SK-N-SH (cell line): ENCODE data around the gene C9orf85. TPM values are rescaled to one million over a fixed set of nuclear protein-coding genes. Genes with fewer than 3 reads are reported as not detected.

Experiments
- CTCF ChIA-PET: fragments of 300-600, 350-600 bp; formaldehyde crosslinking; extraction: SDS; loops from one replicate; lab custom pipeline; 2021; lab: Yijun Ruan, JAX
- POLR2A ChIA-PET: fragments of 350-600 bp; sonication (Branson Sonifier 250); formaldehyde crosslinking; extraction: SDS; loops from one replicate; lab custom pipeline; 2020; ENCODE audit warnings: antibody characterized with exemption, inconsistent platforms; lab: Yijun Ruan, JAX
- DNase-seq: peaks from one replicate; pipeline ENCODE4 v3.0.0; 2012
- H2AFZ ChIP-seq: fragments of 200-600 bp; sonication (generic); 2 replicates; pipeline ENCODE4 v1.8.1; 2016; ENCODE audit warnings: antibody characterized with exemption, mild to moderate bottlenecking, low read depth
- H3F3A ChIP-seq: fragments of 200-600 bp; sonication (generic); replicated peaks from 2 replicates; pipeline ENCODE3; 2016; ENCODE audit warnings: antibody characterized with exemption, mild to moderate bottlenecking; ENCODE audit not compliant: insufficient read depth
- H3K27ac ChIP-seq, 2 experiments: fragments of 200-500 bp in 1 of 2; fragments of 200-600 bp in 1 of 2; sonication (Bioruptor generic) in 1 of 2; sonication (generic), shearing (Covaris generic) in 1 of 2; 2 replicates each; pipeline versions ENCODE4 v1.5.1 to v1.6.1; 2014 to 2016; ENCODE audit warnings: low read depth in 2 of 2, inconsistent platforms in 1 of 2, low read length in 1 of 2, mild to moderate bottlenecking in 1 of 2, mixed read lengths in 1 of 2
- H3K27me3 ChIP-seq: fragments of 200-600 bp; sonication (generic), shearing (Covaris generic); 2 replicates; pipeline ENCODE4 v1.6.1; 2016; ENCODE audit warnings: mixed run types; ENCODE audit not compliant: insufficient read depth
- H3K36me3 ChIP-seq, 2 experiments: fragments of 200-500 bp in 1 of 2; fragments of 200-600 bp in 1 of 2; sonication (Bioruptor generic) in 1 of 2; sonication (generic) in 1 of 2; replicated peaks in 1 of 2; 2 replicates each; pipeline versions ENCODE3 to v1.5.1; 2014 to 2016; ENCODE audit warnings: low read length in 1 of 2, mild to moderate bottlenecking in 1 of 2; ENCODE audit not compliant: insufficient read depth in 2 of 2, control insufficient read depth in 1 of 2
- H3K4me1 ChIP-seq, 2 experiments: fragments of 200-500 bp in 1 of 2; fragments of 200-600 bp in 1 of 2; sonication (Bioruptor generic) in 1 of 2; sonication (generic), shearing (Covaris generic) in 1 of 2; 2 replicates each; pipeline versions ENCODE4 v1.5.1 to v1.6.1; 2014 to 2016; ENCODE audit warnings: low read depth in 1 of 2, low read length in 1 of 2, mixed run types in 1 of 2; ENCODE audit not compliant: insufficient read depth in 2 of 2, control insufficient read depth in 1 of 2
- H3K4me2 ChIP-seq: fragments of 200-600 bp; sonication (generic), shearing (Covaris generic); 2 replicates; pipeline ENCODE4 v1.6.1; 2017; ENCODE audit warnings: mixed run types
- H3K4me3 ChIP-seq, 2 experiments: fragments of 200-500 bp in 1 of 2; fragments of 200-600 bp in 1 of 2; sonication (Bioruptor generic) in 1 of 2; sonication (generic), shearing (Covaris generic) in 1 of 2; 2 replicates each; pipeline versions ENCODE4 v1.5.1 to v1.8.1; 2014 to 2016; ENCODE audit warnings: low read depth in 2 of 2, inconsistent platforms in 1 of 2, low read length in 1 of 2, mild to moderate bottlenecking in 1 of 2, mixed read lengths in 1 of 2, moderate library complexity in 1 of 2
- H3K79me2 ChIP-seq: fragments of 200-600 bp; sonication (generic); 2 replicates; pipeline ENCODE4 v1.8.1; 2017; ENCODE audit warnings: mild to moderate bottlenecking; ENCODE audit not compliant: insufficient read depth
- H3K9ac ChIP-seq: fragments of 200-600 bp; sonication (generic); 2 replicates; pipeline ENCODE4 v1.6.1; 2017; ENCODE audit warnings: mixed run types
- H3K9me2 ChIP-seq: fragments of 200-600 bp; sonication (generic); 2 replicates; pipeline ENCODE4 v1.6.1; 2017; ENCODE audit warnings: mixed run types
- H3K9me3 ChIP-seq: fragments of 200-600 bp; sonication (generic); 2 replicates; pipeline ENCODE4 v1.6.1; 2017; ENCODE audit warnings: mixed run types, mild to moderate bottlenecking, moderate library complexity
- H4K20me1 ChIP-seq: fragments of 200-600 bp; sonication (generic); 2 replicates; pipeline ENCODE4 v1.6.1; 2017; ENCODE audit warnings: mild to moderate bottlenecking, mixed run types; ENCODE audit not compliant: insufficient read depth
- EP300 ChIP-seq, 2 experiments: IDR thresholded peaks; 2 replicates each; pipeline versions ENCODE4 v1.4.0 to v1.6.1; 2012; ENCODE audit warnings: borderline replicate concordance in 1 of 2, low read depth in 1 of 2, low read length in 1 of 2
- FOXJ3 ChIP-seq: sonication (generic); formaldehyde crosslinking; IDR thresholded peaks from 2 replicates; pipeline ENCODE4 v1.5.1; 2020; ENCODE audit warnings: mild to moderate bottlenecking, missing genetic modification reagents
- GABPA ChIP-seq: IDR thresholded peaks from 2 replicates; pipeline ENCODE4 v1.4.0; 2012; ENCODE audit warnings: low read depth, mild to moderate bottlenecking
- MXI1 ChIP-seq: IDR thresholded peaks from 2 replicates; pipeline ENCODE4 v1.6.1; 2012; ENCODE audit warnings: mild to moderate bottlenecking, low read depth, low read length, improper control_type of control experiment
- POLR2AphosphoS5 ChIP-seq: IDR thresholded peaks from 2 replicates; pipeline ENCODE4 v1.6.1; 2012; ENCODE audit warnings: low read depth, low read length
- RFX5 ChIP-seq: IDR thresholded peaks from 2 replicates; pipeline ENCODE4 v1.6.1; 2012; ENCODE audit warnings: mild to moderate bottlenecking, improper control_type of control experiment, low read length
- SIN3A ChIP-seq: IDR thresholded peaks from 2 replicates; pipeline ENCODE4 v1.6.1; 2012; ENCODE audit warnings: low read depth, mild to moderate bottlenecking, low read length, moderate library complexity, borderline replicate concordance
- TAF1 ChIP-seq: IDR thresholded peaks from 2 replicates; pipeline ENCODE4 v1.6.1; 2012; ENCODE audit warnings: low read depth, mild to moderate bottlenecking, low read length, moderate library complexity, borderline replicate concordance
- TCF12 ChIP-seq: IDR thresholded peaks from 2 replicates; pipeline ENCODE4 v1.4.0; 2012
- YY1 ChIP-seq: IDR thresholded peaks from 2 replicates; pipeline ENCODE4 v1.4.0; 2012; ENCODE audit warnings: low read depth, mild to moderate bottlenecking
- polyA plus RNA-seq, 3 experiments: library from polyadenylated mRNA; depleted of rRNA; stranded (reverse); fragments of >200 nt; gene quantifications; 2 replicates each; pipeline ENCODE4 v1.2.3, GENCODE V29; 2012
- TF ChIP-seq, protein P1 (sequence below): fragments of 150-350 bp; IDR thresholded peaks from 2 replicates; pipeline ENCODE4 v1.6.1; 2017; ENCODE audit warnings: antibody characterized with exemption, low read length, low read depth, borderline replicate concordance
- TF ChIP-seq, protein P2 (sequence below): IDR thresholded peaks from 2 replicates; pipeline ENCODE4; 2012
- TF ChIP-seq, protein P3 (sequence below): IDR thresholded peaks from 2 replicates; pipeline ENCODE4 v1.4.0; 2012; ENCODE audit warnings: low read depth, borderline replicate concordance

C9orf85 gene
- polyA plus RNA-seq, 1 of the 3 experiments (the other 2 are of a cell fraction): 11.1 TPM

DNA sequence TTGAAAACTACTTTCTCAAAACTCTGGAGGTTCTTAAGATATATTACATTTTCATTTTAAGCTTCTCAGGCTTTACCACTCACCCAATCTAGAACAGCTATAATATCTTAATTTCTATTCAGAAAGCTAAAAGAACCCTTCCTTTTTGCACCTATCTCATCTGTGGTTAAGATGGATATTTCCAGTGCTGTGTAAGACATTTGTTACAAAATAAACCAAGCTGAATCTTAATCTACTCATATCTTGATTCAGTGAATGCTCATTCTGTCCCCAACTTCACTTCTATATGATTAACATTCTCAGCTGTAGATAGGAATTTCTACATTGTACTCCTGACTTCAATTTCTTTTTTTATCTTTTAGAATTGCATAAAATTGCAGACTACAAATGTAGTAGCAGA is 15.5 kb upstream of the C9orf85 start:
- Histone ChIP-seq H3K4me3 (no peak overlapping the region), H3K36me3 (no peaks in the 10 kb centered on the region), H3K9ac (no peak overlapping the region), H3K27ac (no peak overlapping the region), H3K4me2 (no peak overlapping the region), H4K20me1 (peaks cover 47% of the 10 kb centered on the region), H3K27me3 (no peaks in the 10 kb centered on the region), H3F3A (no peaks in the 10 kb centered on the region), H3K4me1 (no peaks in the 10 kb centered on the region), H2AFZ (no peak overlapping the region), H3K9me2 (no peaks in the 10 kb centered on the region), H3K79me2 (peaks cover 68% of the 10 kb centered on the region), H3K9me3 (no peaks in the 10 kb centered on the region)
- no peak for TF ChIP-seq YY1
- TF ChIP-seq TAF1: no peak
- no peak for TF ChIP-seq RFX5
- no peak for TF ChIP-seq MXI1
- TF ChIP-seq, protein P1, sequence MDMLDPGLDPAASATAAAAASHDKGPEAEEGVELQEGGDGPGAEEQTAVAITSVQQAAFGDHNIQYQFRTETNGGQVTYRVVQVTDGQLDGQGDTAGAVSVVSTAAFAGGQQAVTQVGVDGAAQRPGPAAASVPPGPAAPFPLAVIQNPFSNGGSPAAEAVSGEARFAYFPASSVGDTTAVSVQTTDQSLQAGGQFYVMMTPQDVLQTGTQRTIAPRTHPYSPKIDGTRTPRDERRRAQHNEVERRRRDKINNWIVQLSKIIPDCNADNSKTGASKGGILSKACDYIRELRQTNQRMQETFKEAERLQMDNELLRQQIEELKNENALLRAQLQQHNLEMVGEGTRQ: no peak
- TF ChIP-seq, protein P2, sequence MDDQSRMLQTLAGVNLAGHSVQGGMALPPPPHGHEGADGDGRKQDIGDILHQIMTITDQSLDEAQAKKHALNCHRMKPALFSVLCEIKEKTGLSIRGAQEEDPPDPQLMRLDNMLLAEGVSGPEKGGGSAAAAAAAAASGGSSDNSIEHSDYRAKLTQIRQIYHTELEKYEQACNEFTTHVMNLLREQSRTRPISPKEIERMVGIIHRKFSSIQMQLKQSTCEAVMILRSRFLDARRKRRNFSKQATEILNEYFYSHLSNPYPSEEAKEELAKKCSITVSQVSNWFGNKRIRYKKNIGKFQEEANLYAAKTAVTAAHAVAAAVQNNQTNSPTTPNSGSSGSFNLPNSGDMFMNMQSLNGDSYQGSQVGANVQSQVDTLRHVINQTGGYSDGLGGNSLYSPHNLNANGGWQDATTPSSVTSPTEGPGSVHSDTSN: no peak
- TF ChIP-seq FOXJ3 (CRISPR knock-in tag): no peak
- ChIA-PET POLR2A (no interaction called here), CTCF (interaction anchor here (0.8 to 1.0 kb wide), 2 partner anchors 21 to 77 kb away, joined by 3 to 4 read pairs; no protein-coding TSS in a partner anchor)
- DNase-seq: no peak

DNA sequence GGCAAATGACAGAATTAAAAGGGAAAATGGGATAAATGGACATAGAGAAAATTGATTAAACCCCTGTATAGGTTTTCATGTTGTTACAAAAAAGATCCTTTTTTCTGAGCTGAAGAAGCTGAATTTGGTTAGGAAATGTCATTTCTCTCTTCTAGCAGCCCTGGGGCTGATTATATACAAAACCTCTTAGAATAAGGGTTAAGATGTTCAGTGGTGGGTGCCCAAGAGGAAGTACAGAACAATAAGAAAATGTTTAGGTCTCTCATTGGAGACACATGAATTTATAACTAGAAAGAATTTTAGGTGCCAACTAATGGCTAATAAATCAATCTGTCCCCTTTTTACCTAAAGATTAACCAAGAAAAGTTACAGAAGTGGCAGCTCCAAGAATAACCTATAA is 14.7 kb upstream of the C9orf85 start:
- Histone ChIP-seq H3K4me1 (no peaks in the 10 kb centered on the region; a peak in 1 of 4 replicates), H3F3A (no peaks in the 10 kb centered on the region), H3K27me3 (no peaks in the 10 kb centered on the region), H3K4me3 (no peak overlapping the region), H3K4me2 (no peak overlapping the region), H3K9ac (no peak overlapping the region), H3K36me3 (no peaks in the 10 kb centered on the region), H2AFZ (no peak overlapping the region), H3K9me3 (no peaks in the 10 kb centered on the region), H3K27ac (no peak overlapping the region), H3K79me2 (peaks cover 75% of the 10 kb centered on the region), H4K20me1 (peaks cover 54% of the 10 kb centered on the region), H3K9me2 (no peaks in the 10 kb centered on the region)
- TF ChIP-seq TCF12 (no peak), POLR2AphosphoS5 (no peak), GABPA (no peak), EP300 (IDR thresholded peaks at IDR 0.05; ENCODE audit: borderline replicate concordance in 1 of 2, low read depth in 1 of 2, low read length in 1 of 2) (no peak), SIN3A (no peak), YY1 (no peak), TAF1 (no peak)
- TF ChIP-seq, protein P3, sequence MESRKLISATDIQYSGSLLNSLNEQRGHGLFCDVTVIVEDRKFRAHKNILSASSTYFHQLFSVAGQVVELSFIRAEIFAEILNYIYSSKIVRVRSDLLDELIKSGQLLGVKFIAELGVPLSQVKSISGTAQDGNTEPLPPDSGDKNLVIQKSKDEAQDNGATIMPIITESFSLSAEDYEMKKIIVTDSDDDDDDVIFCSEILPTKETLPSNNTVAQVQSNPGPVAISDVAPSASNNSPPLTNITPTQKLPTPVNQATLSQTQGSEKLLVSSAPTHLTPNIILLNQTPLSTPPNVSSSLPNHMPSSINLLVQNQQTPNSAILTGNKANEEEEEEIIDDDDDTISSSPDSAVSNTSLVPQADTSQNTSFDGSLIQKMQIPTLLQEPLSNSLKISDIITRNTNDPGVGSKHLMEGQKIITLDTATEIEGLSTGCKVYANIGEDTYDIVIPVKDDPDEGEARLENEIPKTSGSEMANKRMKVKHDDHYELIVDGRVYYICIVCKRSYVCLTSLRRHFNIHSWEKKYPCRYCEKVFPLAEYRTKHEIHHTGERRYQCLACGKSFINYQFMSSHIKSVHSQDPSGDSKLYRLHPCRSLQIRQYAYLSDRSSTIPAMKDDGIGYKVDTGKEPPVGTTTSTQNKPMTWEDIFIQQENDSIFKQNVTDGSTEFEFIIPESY: no peak
- DNase-seq: no peak
- ChIA-PET POLR2A (no interaction called here), CTCF (interaction anchor here (0.6 to 0.7 kb wide), 2 partner anchors 117 to 128 kb away, joined by 3 read pairs; no protein-coding TSS in a partner anchor)
